ENCODE results near the gene POR. TPM values are rescaled to one million over a fixed set of nuclear protein-coding genes. Genes with fewer than 3 reads are reported as not detected.

POR gene
- total RNA-seq, 1 donor from 2014 or later = 74.0 TPM

DNA sequence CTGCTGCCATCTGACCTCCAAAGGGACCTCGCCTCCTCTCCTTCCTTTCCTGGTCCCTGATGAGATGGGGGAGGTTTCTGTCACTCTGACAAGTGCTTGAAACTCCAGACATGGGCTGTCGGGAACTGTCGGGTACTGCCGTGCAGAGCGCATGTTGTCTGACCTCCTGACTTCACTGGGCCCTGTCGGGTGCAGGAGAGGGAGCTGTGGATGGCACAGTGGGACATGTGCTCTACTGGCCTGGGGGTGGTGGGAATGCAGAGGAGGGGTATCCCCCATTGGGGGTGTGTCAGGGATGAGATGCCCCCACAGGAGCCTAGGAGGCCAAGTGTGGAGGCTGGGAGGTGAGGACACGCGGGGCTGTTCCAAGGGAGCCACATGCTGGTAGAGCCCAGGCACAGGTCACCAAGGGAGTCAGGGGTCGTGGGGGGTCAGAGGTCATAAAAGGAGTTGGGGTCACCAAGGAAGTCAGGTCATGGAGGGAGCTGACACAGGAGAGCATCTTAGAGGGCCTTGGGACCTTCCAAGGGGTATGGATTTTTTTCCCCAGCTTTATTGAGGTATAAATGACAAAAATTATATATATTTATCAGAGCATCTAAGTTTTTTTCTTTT is 48.5 kb downstream of the POR start:
- Histone ChIP-seq H3K27me3 (ENCODE audit: control insufficient read depth, insufficient read depth, low read length) (no peaks in the 10 kb centered on the region), H3K4me3 (ENCODE audit: low read depth, low read length) (no peak overlapping the region), H3K36me3 (ENCODE audit: control insufficient read depth, insufficient read depth, low read length) (peaks cover 1% of the 10 kb centered on the region)
- TF ChIP-seq, protein P1, sequence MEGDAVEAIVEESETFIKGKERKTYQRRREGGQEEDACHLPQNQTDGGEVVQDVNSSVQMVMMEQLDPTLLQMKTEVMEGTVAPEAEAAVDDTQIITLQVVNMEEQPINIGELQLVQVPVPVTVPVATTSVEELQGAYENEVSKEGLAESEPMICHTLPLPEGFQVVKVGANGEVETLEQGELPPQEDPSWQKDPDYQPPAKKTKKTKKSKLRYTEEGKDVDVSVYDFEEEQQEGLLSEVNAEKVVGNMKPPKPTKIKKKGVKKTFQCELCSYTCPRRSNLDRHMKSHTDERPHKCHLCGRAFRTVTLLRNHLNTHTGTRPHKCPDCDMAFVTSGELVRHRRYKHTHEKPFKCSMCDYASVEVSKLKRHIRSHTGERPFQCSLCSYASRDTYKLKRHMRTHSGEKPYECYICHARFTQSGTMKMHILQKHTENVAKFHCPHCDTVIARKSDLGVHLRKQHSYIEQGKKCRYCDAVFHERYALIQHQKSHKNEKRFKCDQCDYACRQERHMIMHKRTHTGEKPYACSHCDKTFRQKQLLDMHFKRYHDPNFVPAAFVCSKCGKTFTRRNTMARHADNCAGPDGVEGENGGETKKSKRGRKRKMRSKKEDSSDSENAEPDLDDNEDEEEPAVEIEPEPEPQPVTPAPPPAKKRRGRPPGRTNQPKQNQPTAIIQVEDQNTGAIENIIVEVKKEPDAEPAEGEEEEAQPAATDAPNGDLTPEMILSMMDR (IDR thresholded peaks at IDR 0.05; ENCODE audit: insufficient read depth, low read length, poor library complexity, severe bottlenecking) = no peak
- no peak for DNase-seq (ENCODE audit: low read depth)

DNA sequence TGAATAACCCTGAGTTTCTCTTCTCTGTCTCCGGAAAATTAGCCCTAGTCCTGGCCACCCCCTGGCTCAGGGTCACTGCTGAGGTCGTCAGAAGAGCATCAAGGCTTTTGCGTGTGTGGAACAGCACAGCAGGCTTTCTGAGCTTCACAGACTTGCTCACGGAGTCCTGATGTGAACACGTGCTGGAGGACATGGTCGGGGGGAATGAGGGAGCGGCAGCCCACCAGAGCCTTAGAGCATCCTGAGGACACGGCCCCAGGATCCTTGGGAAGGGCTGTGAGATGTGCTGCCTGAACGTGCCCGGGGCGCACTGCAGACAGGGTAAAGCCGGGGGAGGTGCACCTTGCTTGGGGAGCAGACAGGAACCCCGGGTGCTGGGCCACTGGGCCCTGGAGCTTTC is 50.7 kb downstream of the POR start:
- no peak overlapping the region for H3K4me3 ChIP-seq (ENCODE audit: low read depth, low read length)
- no peaks in the 10 kb centered on the region for H3K27me3 ChIP-seq (ENCODE audit: control insufficient read depth, insufficient read depth, low read length)
- TF ChIP-seq, protein P1 (IDR thresholded peaks at IDR 0.05; ENCODE audit: insufficient read depth, low read length, poor library complexity, severe bottlenecking) = no peak
- peaks cover 1% of the 10 kb centered on the region for H3K36me3 ChIP-seq (ENCODE audit: control insufficient read depth, insufficient read depth, low read length)
- no peak for DNase-seq (ENCODE audit: low read depth)

DNA sequence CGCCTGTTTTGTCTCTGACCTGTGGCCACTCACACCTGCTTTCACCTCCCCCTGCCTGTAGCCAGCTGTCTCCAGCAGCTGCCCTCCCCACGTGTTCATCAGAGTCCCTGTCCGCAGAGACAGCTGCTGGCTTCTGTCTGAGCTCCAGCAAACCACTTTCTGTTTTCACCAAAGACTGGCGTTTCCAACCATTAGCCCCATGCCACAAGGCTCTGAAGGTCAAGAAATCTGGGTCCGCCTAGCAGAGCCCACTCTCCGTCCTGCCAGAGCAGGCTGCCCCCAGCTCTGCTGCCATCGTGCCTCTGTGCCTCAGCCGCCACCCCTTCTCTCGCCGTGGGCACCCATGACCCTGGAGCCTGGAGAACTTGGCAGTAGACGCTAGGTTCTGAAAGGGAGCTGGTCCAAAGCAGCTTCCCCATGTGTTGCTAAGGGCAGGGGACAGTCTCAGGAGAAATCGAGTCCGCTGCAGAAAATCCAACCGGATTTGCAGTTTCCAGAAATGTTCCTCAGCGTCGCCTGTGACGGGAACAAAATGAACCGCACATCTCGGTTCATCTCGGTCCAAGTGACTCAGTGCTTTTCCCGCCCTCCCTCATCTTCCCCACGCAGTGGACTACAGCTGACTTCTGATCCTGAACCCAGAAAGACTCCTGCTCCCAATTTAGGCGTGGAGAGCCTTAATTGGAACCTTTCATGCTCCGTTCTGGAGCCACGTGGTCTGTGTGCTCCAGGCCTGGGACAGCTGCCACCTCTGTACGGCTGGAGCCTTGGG is 51.4 kb downstream of the POR start:
- no peaks in the 10 kb centered on the region for H3K27me3 ChIP-seq (ENCODE audit: control insufficient read depth, insufficient read depth, low read length)
- no peak for DNase-seq (ENCODE audit: low read depth)
- peaks cover 1% of the 10 kb centered on the region for H3K36me3 ChIP-seq (ENCODE audit: control insufficient read depth, insufficient read depth, low read length)
- TF ChIP-seq, protein P1 (IDR thresholded peaks at IDR 0.05; ENCODE audit: insufficient read depth, low read length, poor library complexity, severe bottlenecking) = no peak
- no peak overlapping the region for H3K4me3 ChIP-seq (ENCODE audit: low read depth, low read length)

DNA sequence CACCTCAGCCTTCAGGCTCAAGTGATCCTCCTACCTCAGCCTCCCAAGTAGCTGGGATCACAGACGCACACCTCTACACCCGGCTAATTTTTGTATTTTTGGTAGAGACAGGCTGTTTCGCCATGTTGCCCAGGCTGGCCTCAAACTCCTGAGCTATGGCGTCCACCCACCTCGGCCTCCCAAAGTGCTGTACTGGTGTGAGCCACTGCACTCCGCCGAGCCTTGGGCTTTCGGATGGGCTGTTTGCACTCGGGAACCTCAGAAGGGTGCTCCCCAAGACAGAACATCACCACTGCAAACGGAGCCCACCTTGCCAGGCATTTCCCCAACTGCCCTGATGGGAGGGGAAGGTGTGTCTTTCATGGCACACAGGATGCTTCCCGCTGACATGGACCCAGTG is 52.1 kb downstream of the POR start:
- no peaks in the 10 kb centered on the region for H3K27me3 ChIP-seq (ENCODE audit: control insufficient read depth, insufficient read depth, low read length)
- peaks cover 1% of the 10 kb centered on the region for H3K36me3 ChIP-seq (ENCODE audit: control insufficient read depth, insufficient read depth, low read length)
- H3K4me3 ChIP-seq (ENCODE audit: low read depth, low read length) = no peak overlapping the region
- DNase-seq (ENCODE audit: low read depth) = no peak
- TF ChIP-seq, protein P1 (IDR thresholded peaks at IDR 0.05; ENCODE audit: insufficient read depth, low read length, poor library complexity, severe bottlenecking) = no peak

DNA sequence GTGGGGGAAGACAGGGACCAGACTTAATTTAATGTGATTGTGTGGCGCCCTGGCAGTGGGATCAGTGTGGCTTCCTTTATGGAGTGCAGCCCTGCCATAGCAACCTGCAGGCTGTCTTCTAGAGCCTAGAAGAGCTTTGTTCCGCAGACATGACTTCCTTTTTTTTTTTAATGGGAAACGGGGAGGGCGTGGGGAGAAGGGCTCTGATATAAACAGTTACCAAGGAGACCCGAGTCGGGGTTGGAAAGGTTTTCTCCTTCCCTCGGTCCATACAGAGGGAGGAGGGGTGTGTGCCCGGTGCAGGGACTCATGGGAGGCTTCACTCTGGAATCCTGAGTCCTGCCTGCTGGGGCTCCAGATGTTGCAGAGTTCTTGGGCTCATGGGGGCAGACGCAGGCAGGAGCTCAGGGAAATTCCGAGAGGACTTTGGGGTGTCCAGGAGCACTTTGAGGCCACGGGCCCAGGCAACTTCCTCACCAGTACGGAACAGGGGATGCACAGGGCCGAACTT is 52.6 kb downstream of the POR start:
- Histone ChIP-seq H3K27me3 (ENCODE audit: control insufficient read depth, insufficient read depth, low read length) (no peaks in the 10 kb centered on the region), H3K36me3 (ENCODE audit: control insufficient read depth, insufficient read depth, low read length) (peaks cover 1% of the 10 kb centered on the region), H3K4me3 (ENCODE audit: low read depth, low read length) (no peak overlapping the region)
- TF ChIP-seq, protein P1 (IDR thresholded peaks at IDR 0.05; ENCODE audit: insufficient read depth, low read length, poor library complexity, severe bottlenecking) = no peak
- DNase-seq (ENCODE audit: low read depth) = no peak
